OCI-M2 (cell line): ENCODE data around the gene SMAGP.
A peak's percentile ranks its signal among the peaks of the same experiment; 100 is the strongest.
"Not testable (repeated sequence)": the region's sequence is repeated elsewhere in the genome, so short reads cannot be mapped to it uniquely, and the experiment has no call there.

Experiments
- DNase-seq: peaks from one replicate; lab custom pipeline; 2025; ENCODE audit not compliant: unreplicated experiment; lab: John Stamatoyannopoulos, UW

Gene SMAGP

DNA sequence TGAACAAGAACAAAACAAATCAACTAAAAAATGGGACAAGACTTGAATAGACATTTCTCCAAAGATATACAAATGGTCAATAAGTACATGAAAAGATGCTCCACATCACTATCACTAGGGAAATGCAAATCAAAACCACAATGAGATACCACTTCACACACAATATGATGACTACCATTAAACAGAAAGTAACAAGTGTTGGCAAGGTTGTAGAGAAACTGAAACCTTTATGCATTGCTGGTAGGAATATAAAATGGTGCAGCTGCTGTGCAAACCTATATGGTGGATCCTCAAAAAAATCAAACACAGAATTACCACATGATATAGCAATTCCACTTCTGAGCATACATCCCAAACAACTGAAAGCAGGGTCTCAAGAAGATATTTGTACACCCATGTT is 5.2 kb downstream of the SMAGP start:
- no peak for DNase-seq

DNA sequence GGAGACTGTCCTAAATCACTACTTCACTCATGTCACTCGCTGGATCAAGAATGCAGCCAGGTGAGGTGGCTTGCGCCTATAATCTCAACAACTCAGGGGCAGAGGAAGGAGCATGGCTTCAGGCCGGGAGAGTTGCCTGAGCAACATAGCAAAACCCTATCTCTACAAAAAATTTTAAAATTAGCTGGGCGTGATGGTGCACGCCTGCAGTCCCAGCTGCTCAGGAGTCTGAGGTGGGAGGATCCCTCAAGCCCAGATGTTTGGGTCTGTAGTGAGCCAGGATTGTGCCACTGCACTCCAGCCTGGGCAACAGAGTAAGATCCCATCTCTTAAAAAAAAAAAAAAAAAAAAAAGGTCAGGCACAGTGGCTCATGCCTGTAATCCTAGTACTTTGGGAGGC is 5.9 kb downstream of the SMAGP start:
- no peak for DNase-seq

DNA sequence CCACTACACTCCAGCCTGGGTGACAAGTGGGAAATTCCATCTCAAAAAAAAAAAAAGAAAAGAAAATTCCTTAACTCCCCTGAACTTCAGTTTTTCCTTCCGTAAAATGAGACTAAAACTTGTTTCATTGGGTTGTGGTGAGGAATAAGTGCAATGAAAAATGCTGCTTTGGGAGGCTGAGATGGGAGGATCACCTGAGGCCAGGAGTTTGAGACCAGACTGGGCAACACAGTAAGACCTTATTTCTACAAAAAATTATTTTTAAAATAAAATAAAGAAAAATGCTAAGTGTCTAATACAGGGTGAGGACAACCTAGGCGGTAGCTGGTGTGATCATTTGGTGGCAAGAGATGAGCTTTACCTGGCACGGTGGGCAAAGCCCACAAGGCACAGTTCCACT is 6.9 kb downstream of the SMAGP start:
- no peak for DNase-seq

DNA sequence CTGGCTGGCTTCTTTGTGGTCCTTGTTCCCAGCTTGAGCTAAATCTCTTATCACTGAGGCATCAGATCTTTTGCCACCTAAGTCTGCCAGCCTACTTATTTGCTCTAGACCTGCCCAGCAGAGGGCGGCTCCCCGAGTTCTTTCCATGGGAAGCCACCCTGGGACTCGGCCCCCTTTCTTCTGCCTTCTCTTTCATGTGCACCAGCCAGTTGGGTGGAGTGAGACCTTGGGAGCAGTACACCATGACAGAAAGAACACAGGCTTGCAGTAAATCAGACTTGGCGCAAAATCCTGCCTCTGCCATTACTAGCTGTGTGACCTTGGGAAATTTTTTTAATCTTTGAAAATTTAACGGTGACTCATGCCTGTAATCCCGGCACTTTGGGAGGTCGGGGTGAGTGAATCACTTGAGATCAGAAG is 7.4 kb downstream of the SMAGP start:
- no peak for DNase-seq

DNA sequence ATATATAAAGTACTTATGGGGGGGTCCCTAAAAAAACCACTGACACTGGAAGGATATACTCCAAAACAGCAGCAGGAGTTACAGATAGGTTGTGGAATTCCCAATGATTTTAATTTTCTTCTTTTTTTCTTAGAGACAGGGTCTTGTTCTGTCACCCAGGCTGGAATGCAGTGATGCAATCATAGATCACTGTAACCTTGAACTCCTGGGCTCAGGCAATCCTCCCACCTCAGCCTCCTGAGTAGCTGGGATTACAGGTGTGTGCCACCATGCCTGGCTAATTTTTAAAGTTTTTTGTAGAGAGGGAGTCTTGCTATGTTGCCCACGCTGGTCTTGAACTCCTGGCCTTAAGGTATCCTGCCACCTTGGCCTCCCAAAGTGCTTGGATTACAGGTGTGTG is 10.6 kb downstream of the SMAGP start:
- DNase-seq: not testable (repeated sequence)

DNA sequence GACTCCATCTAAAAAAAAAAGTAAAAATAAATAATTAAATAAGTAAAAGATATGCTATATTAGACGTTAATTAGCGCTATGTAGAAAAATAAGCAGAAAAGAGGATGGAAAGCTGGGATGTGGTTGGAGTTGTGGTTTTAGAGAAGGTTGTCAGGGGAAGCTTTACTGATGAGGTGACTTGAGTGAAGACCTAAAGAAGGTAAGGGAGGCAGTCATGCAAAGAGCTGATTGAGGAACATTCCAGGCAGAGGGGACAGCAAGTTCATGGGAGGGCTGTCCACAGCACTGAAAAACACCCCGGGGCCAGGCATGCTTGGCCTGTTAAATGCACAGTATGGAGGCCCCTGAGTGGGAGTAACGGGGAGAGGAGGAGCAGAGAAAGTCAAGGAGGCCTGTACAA is 15.7 kb downstream of the SMAGP start:
- DNase-seq: no peak

DNA sequence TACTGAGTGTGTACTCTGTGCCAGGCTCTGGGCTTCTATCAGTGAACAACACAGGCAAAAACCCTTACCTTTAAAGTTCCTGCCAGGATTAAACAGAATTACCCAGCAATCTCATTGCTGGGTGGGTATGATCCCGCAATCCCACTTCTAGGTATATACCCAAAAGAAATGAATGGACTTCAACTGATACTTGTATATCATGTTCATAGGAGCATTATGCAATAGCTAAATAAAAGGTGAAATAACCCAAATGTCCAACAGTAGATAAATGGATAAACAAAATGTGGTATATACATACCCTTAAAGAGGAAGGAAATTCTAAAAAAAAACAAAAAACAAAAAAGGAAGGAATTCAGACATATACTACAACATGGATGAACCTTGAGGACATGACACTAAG is 16.9 kb downstream of the SMAGP start:
- no peak for DNase-seq

DNA sequence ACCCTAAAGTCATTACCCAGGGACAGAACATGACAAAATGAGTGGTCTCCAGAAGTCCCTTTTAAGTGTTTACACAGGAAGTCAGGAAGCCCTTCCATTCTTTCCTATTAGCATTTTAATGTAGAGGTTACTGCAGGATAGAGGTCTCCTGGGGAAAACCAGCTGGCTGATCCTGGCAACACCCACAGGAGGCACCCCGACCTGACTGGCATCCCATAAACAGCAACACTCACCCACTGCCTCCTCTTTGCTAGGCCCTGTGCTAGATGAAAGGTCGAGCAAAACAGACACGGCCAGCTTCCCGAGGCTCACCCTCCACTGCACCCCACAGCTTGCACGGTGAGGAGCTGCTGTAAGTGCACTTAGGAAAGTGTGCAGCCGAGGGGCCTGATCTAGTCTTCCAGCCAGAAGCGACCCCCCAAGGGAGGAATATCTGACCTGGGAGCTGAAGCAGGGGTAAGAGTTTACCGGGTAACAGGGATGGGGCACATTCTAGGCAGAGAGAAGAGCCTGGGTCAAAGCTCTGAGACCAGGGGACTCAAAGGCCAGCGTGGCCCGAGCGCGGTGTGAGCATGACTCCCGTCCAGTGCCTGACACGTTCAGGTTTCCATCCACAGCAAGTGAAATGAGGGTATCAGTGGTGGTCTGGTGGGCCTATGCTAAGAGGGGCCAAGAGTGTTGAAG is 22.6 kb downstream of the SMAGP start:
- DNase-seq: no peak

DNA sequence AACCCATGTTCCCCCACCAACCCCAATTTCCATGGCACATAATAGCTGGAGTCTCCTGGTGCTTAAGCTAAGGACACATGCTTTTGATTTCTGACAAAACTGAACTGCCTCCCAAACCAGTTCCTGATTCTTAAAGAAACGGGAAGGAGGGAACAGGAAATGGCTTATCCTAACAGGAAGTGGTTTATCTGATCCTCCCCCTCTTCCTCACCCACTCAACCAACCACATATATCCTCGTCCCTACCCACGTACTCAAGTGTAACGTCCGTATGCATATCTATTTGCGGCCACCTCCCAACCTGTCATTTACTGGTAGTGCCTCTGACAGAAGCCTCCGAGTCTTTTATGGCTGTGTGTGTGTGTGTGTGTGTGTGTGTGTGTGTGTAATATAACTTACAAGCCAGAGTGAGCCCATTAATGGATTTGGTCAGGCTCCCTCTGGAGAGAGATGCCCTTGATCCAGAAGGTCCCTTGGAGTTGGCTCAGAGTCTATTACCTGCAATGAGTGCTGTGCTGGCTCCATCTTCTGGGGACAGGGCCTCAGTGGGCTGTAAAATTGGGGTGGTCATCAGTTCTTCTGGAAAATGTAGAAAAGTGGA is 23.9 kb downstream of the SMAGP start:
- DNase-seq: peak; percentile 39

DNA sequence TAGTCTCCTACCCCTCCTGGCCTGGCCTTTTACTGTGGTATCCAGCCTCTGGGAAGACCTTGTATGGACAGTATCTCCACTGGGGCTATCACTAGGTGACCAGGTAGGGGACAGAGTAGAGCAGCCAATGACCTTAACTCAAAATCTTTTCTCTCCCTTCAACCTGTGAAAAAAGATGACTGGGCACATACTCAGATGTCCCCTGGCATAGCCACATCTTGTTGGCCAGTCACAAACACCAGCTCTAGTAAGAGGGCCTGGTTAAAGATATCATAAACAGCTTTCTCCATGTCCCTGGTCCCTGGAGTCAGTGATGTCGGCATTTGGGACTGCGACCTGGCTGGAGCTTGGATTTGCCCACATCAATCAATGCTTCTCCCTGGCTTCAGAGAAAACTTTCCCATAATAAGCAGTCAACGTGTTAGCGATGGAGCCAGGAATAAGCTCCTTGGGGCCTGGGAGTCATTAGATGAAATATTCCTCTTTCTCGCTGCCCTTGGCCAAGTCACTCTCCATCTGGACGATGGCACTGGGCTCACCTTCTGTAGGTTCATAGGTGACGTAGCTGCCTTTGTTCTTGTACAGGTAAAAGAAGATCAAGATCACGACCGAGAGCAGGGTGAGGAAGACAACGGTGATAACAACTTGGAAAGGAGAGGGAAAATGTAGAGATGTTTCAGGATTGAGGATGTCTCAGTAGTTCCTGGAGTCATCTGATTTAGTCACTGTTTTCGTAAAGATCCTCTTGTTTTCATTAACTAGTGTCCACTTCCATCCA is 24.6 kb downstream of the SMAGP start:
- no peak for DNase-seq

DNA sequence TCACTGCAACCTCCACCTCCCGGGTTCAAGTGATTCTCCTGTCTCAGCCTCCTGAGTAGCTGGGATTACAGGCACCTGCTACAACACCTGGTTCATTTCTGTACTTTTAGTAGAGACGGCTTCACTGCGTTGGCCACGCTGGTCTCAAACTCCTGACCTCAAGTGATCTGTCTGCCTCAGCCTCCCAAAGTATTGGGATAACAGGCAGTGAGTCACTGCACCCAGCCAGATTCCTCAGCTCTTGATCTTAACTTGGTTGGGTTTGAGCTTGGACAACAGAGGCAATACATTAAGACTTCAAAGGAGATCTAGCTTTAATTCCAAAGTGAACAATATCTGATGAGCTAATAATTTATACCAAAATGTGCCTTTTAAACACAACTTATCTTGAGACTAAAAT is 25.9 kb downstream of the SMAGP start:
- no peak for DNase-seq

DNA sequence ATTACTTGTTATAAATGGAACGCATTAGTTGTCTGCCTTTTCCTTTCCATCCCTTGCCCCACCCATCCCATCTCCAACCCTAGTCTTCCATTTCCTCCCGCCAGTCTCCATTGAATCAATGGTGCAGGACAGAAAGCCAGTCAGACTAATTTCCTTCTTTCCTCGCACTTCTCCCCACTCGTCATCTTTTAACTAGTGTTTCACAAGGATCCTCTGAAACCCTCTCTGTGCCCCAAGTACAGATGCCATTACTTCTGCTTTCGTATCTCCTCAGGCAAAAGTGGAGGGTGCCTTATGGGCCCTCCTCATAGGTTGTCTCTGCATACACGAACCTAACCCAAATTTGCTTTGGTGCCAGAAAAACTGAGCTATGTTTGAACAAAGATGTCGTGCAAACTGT is 27.3 kb downstream of the SMAGP start:
- no peak for DNase-seq

DNA sequence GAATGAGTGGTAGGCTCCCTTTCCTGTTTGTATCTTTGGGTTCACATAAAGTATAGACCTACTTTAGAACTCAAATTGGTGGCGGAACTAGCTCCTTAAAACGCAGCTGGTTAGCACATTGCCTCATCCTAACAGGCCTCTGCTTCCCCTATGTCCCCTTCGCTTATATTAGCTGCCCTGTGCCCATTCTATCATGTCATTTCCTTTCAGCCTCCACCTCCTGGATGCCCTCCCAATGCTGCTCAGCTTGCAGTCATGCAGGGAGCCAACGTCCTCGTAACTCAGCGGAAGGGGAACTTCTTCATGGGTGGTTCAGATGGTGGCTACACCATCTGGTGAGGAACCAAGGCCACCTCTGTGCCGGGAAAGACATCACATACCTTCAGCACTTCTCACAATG is 28.1 kb downstream of the SMAGP start:
- DNase-seq: no peak

DNA sequence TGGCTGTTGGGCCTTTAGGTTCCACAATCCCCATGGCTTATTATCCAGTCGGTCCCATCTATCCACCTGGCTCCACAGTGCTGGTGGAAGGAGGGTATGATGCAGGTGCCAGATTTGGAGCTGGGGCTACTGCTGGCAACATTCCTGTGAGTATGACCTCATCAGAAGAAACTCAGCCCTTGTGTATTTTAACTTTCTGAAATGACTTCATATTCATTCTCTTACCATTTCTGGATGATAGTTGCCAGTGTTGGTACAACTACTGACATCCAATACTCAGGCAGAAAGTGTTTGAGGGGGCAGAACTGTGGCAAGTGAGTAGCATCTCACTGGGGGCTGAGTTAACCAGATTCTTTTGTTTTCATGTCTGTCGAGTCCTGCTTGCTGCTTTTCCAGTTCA is 29.2 kb downstream of the SMAGP start:
- DNase-seq: no peak

DNA sequence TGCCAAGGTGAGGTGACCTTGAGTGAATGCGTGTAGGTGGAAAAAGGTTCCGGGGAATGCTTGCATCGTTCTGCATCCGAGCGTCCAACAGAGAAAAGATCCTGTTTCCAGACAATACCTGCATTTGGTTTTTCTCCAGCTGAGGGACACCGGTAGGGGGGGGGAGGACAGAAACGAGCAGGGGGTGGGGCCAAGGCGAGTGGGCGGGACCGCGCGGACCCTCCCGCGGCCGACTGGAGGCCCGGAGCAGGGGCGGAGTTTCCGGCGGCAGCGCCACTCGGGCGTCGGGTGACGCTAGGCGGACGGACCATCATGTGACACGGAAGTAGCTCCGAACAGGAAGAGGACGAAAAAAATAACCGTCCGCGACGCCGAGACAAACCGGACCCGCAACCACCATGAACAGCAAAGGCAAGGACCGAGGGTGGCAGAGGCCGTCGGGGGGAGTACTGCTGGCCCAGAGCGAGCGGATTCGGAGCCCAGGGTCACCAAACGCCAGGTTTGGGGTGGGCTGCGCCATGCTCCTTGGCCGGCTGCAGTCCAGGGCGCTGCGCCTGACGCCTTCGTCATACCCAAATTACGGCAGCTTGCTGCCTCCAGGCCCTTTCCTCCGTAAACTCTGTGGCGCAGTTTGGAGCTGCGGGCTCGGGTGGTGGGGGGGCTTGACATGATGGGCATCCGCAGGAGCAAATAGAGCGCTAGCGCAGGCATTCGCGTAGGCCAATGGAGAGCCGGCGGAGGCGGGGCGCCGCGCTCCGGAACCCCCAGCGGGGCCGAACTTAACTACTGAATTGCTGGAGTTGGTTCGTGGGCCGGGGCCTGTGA is 31.5 kb downstream of the SMAGP start, which contains the start of gene DAZAP2:
DAZAP2 (plus strand) TSS at position 317 of the 825 bp plus-strand sequence; CDS start at position 399, 82 bp downstream.
- peak; percentile 56 for DNase-seq

DNA sequence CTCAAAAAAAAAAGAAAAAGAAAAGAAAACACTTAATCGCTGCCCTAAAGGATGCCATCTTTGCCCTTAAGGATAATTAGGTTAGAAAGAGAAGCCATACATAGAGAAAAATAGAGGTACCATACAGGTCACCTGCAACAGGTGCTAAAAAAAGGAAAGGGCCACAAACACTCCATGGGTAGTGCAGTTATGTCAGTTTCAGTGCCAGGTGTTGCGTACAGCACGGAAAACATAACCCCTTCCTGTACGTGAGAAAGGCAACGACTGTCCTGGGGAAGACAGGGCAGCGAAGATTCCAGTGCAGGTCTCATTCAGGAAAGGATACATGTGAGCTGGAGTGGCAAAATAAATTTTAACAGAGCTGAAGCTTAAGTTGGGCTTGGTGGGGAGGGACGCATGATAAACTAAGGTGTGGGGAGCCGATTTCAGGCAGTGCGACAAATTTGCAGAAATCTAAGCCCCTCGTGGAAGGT is 32.1 kb downstream of the SMAGP start:
- no peak for DNase-seq

DNA sequence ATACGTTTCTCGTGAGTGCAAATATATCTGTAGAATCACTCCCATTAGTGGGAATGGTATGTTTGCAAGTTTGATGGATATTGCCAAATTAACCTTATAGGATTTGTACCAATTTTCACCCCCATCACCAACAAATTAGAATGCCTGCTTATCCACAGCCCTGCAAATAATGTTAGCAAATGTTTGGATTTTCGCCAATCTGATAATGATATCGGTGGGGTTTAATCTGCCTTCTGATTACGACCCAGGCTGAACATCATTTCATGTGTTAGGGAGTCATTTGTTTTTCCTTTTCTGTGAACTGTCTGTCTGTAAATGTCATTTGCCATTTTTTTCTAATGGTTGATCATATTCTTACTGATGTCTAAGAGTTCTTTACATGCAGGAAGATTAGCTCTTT is 35.7 kb downstream of the SMAGP start:
- no peak for DNase-seq

DNA sequence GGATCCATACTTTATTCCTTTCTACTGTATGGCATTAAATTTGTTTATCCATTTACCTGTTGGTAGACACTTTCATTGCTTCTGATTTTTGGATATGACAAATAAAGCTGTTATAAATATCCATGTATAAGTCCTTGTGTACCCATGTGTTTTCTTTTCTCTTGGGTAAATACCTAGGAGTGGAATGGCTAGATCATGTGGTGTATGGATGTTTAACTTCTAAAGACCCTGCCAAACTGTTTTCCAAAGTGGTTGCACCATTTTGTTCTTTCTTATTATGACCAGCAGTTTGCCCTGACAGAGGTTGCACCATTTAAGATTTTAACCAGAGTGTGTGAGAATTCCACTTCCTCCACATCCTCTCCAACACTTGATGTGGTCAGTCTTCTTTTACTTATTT is 37.6 kb downstream of the SMAGP start:
- no peak for DNase-seq

DNA sequence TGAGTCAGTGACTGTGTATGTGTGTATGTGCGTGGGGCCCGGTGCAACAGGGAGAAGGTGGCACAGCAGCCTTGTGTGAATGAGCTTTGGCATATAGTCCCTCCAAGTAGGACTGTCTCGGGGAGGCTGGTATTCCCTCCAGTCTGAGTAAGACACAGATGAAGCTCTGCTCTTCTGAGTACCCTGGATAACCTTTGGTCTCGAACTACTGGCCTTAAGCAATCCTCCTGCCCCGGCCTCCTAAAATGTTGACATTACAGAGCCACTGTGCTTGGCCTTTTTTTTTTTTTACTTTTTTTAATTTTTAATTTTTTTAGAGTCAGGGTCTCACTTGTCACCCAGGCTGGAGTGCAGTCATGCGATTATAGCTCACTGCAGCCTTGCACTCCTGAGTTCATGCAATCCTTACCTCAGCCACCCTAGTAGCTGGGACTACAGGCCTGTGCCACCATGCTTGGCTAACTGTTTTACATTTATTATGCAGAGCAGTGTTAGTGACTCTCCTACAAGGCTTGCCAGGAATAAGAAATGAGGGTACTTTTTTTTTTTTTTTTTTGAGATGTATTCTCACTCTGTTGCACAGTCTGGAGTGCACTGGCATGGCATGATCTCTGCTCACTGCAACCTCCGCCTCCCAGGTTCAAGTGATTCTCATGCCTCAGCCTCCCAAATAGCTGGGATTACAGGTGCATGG is 41.0 kb downstream of the SMAGP start:
- no peak for DNase-seq

DNA sequence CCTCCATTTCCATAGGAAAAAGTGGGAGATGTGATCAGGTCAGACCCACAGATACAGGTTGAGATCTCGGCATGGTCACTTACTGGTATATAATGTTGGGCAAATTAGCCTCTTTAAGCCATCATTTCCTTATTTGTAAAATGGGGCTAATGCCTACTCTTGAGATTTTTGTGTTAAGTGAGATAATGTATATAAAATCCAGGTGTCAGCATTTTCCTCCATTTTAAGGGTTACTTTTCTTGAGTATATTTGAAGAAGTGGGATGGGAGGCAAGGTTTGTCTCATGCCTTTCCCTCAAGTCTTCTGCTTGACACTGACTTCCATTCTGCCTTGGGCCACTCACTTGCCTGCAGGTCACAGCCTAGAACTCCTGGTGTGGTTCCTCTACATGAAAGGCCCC is 42.3 kb downstream of the SMAGP start:
- DNase-seq: no peak

DNA sequence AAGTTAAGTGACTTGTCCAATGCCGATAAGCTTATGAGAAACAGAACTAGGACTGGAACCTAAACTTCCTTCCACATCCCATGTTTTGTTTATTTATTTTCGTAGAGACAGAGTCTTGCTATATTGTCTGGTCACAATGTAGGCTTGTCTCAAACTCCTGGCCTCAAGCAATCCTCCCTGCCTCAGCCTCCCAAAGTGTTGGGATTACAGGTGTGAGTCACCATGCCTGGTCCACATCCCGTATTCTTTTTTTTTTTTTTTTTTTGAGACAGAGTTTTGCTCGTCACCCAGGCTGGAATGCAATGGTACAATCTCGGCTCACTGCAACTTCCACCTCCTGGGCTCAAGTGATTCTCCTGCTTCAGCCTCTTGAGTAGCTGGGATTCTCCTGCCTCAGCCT is 43.1 kb downstream of the SMAGP start:
- not testable (repeated sequence) for DNase-seq
